ENCODE results near the gene SPRR5.

DNA sequence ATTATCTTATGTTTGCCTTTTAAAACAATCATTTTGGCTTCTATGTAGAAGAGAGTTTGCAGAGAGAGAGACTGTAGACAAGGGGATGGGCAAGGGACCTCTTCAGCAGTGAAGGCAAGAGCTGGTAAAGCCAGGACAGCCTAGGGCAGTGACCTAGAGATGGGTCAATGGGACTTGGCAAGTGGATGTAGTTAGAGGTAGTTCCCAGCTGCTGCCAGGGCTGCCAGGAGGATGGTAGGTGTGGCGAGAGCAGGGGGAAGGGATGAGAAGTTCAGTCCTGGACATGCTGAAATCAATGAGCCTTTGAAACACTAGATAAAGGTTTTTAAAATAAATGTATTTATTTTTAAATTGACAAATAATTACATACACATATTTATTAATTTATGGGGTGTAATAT is 6.4 kb upstream of the SPRR5 start:
- TF ChIP-seq, protein P1, sequence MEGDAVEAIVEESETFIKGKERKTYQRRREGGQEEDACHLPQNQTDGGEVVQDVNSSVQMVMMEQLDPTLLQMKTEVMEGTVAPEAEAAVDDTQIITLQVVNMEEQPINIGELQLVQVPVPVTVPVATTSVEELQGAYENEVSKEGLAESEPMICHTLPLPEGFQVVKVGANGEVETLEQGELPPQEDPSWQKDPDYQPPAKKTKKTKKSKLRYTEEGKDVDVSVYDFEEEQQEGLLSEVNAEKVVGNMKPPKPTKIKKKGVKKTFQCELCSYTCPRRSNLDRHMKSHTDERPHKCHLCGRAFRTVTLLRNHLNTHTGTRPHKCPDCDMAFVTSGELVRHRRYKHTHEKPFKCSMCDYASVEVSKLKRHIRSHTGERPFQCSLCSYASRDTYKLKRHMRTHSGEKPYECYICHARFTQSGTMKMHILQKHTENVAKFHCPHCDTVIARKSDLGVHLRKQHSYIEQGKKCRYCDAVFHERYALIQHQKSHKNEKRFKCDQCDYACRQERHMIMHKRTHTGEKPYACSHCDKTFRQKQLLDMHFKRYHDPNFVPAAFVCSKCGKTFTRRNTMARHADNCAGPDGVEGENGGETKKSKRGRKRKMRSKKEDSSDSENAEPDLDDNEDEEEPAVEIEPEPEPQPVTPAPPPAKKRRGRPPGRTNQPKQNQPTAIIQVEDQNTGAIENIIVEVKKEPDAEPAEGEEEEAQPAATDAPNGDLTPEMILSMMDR (IDR thresholded peaks at IDR 0.05) = no peak
- no peak for TF ChIP-seq POLR2A (IDR thresholded peaks at IDR 0.05)
